Hematopoietic multipotent progenitor cell treated with erythropoietin and hydrocortisone succinate and interleukin-3 and kit ligand, for 17 days (in vitro differentiated cells): ENCODE data around the gene GMPPB.

Experiments
- DNase-seq: peaks from one replicate; pipeline ENCODE4 v3.0.0-alpha.2; 2015; ENCODE audit warnings: low spot score

The GMPPB gene

GRCh38 chr3:49729966-49730609 is 6.3 kb upstream of the GMPPB start:
- no peak for DNase-seq

GRCh38 chr3:49727924-49728361 is 4.2 kb upstream of the GMPPB start:
- no peak for DNase-seq

GRCh38 chr3:49727154-49727923 is 3.6 kb upstream of the GMPPB start:
- no peak for DNase-seq

- no peak for DNase-seq
These were observed 2.3 kb upstream of the GMPPB start for GRCh38 chr3:49725906-49726681.

- DNase-seq, result no peak
These were observed 835 bp upstream of the GMPPB start for GRCh38 chr3:49724586-49724985.

- DNase-seq, result peak; percentile 42
These were observed 489 bp downstream of the GMPPB start for GRCh38 chr3:49723296-49723627.

GRCh38 chr3:49722896-49723295 is 855 bp downstream of the GMPPB start:
- no peak for DNase-seq

GRCh38 chr3:49721896-49722781 is 1.6 kb downstream of the GMPPB start:
- DNase-seq, result no peak

GRCh38 chr3:49721596-49721895 is 2.2 kb downstream of the GMPPB start:
- no peak for DNase-seq

- DNase-seq, result no peak
These were observed 2.7 kb downstream of the GMPPB start for GRCh38 chr3:49720855-49721595.

GRCh38 chr3:49719214-49719884 is 4.4 kb downstream of the GMPPB start, which contains the start of gene AMIGO3:
AMIGO3 (minus strand) TSS chr3:49719684; CDS start chr3:49719465, 219 bp downstream.
- peak; percentile 83 for DNase-seq

GRCh38 chr3:49718858-49719213 is 4.9 kb downstream of the GMPPB start:
- no peak for DNase-seq

GRCh38 chr3:49717959-49718857 is 5.5 kb downstream of the GMPPB start:
- no peak for DNase-seq

- no peak for DNase-seq
These were observed 6.4 kb downstream of the GMPPB start for GRCh38 chr3:49717211-49717958.

- DNase-seq, result no peak
These were observed 7.0 kb downstream of the GMPPB start for GRCh38 chr3:49716691-49717210.

- no peak for DNase-seq
These were observed 7.6 kb downstream of the GMPPB start for GRCh38 chr3:49716169-49716568.

GRCh38 chr3:49715611-49716121 is 8.1 kb downstream of the GMPPB start:
- DNase-seq, result no peak

- DNase-seq, result no peak
These were observed 8.8 kb downstream of the GMPPB start for GRCh38 chr3:49714728-49715550.
